H4 (cell line): ENCODE measurements around the gene ACTA2. TPM values are rescaled to one million over a fixed set of nuclear protein-coding genes. Genes with fewer than 3 reads are reported as not detected.

ENCODE experiments used
- DNase-seq: peaks from one replicate; pipeline ENCODE4 v3.0.0-alpha.2; 2015; ENCODE audit warnings: low spot score
- total RNA-seq: library from RNA; depleted of rRNA; stranded (reverse); fragments of >200 nt; shearing (Covaris generic); gene quantifications from 2 replicates; pipeline ENCODE4 v1.2.3, GENCODE V29; 2014; rRNA removed

Gene ACTA2
- 14.9 and 29.1 TPM in 2 replicates for total RNA-seq

- no peak for DNase-seq
Observed at GRCh38 chr10:88952647-88953111, at the start of gene ACTA2. Gene ACTA2, minus strand, starts transcription at chr10:88952773. Its CDS starts 3,843 bp downstream, at chr10:88948930.

- no peak for DNase-seq
Observed at GRCh38 chr10:89001729-89002072, 49.1 kb upstream of the ACTA2 start.

- DNase-seq: no peak
Observed at GRCh38 chr10:89001024-89001728, 48.6 kb upstream of the ACTA2 start.

- no peak for DNase-seq
Observed at GRCh38 chr10:88999625-89000024, 47.1 kb upstream of the ACTA2 start.

GRCh38 chr10:88996927-88997326 is 44.4 kb upstream of the ACTA2 start:
- no peak for DNase-seq

- DNase-seq: no peak
Observed at GRCh38 chr10:88995156-88995876, 42.7 kb upstream of the ACTA2 start.

- DNase-seq: no peak
Observed at GRCh38 chr10:88994019-88994418, 41.4 kb upstream of the ACTA2 start.

GRCh38 chr10:88992921-88993524 is 40.5 kb upstream of the ACTA2 start:
- no peak for DNase-seq

- DNase-seq: no peak
Observed at GRCh38 chr10:88991899-88992320, 39.3 kb upstream of the ACTA2 start.

GRCh38 chr10:88991161-88991898 is 38.8 kb upstream of the ACTA2 start:
- DNase-seq: peak; percentile 58

- peak; percentile 57 for DNase-seq
Observed at GRCh38 chr10:88990384-88991160, 38.0 kb upstream of the ACTA2 start, which contains the start of gene FAS. Gene FAS, plus strand, starts transcription at chr10:88990798. Its CDS starts 79 bp downstream, at chr10:88990877.

- DNase-seq: peak; percentile 68
Observed at GRCh38 chr10:88989824-88990383, 37.3 kb upstream of the ACTA2 start.

GRCh38 chr10:88989423-88989822 is 36.9 kb upstream of the ACTA2 start:
- no peak for DNase-seq

GRCh38 chr10:88987840-88988239 is 35.3 kb upstream of the ACTA2 start:
- no peak for DNase-seq

- DNase-seq: no peak
Observed at GRCh38 chr10:88987243-88987725, 34.7 kb upstream of the ACTA2 start.

- DNase-seq: no peak
Observed at GRCh38 chr10:88986549-88987242, 34.1 kb upstream of the ACTA2 start.

GRCh38 chr10:88984525-88984924 is 32.0 kb upstream of the ACTA2 start:
- no peak for DNase-seq

GRCh38 chr10:88983939-88984338 is 31.4 kb upstream of the ACTA2 start:
- no peak for DNase-seq

GRCh38 chr10:88983206-88983605 is 30.6 kb upstream of the ACTA2 start:
- DNase-seq: no peak

GRCh38 chr10:88982366-88982765 is 29.8 kb upstream of the ACTA2 start:
- DNase-seq: no peak
